ENCODE measurements around the gene CDKN2D. TPM values are rescaled to one million over a fixed set of nuclear protein-coding genes. Genes with fewer than 3 reads are reported as not detected.

The CDKN2D gene
- total RNA-seq, 2 experiments from 2014 or later: 83.3 to 84.0 TPM

GRCh38 chr19:10562609-10563008 lies 6.2 kb downstream of the CDKN2D start:
- intact Hi-C loops (cut with DNase I, micrococcal nuclease): no loop called here
- Histone ChIP-seq H3K27ac (ENCODE audit: low read depth in 1 of 2, low read length in 2 of 2) (no peak overlapping the region), H3K9me3 (ENCODE audit: control insufficient read depth in 1 of 2, insufficient read depth in 1 of 2, low read length in 2 of 2) (no peaks in the 10 kb centered on the region), H3K27me3 (ENCODE audit: control insufficient read depth in 1 of 2, insufficient read depth in 2 of 2, low read length in 2 of 2) (no peaks in the 10 kb centered on the region), H3K36me3 (ENCODE audit: insufficient read depth, low read length) (peaks cover 60% of the 10 kb centered on the region), H3K4me3 (ENCODE audit: low read length) (no peak overlapping the region), H3K4me1 (ENCODE audit: insufficient read depth, low read length) (peaks cover 46% of the 10 kb centered on the region)
- no peak for ATAC-seq (ENCODE audit: poor library complexity)
- ChIA-PET CTCF (no interaction called here), POLR2A (interaction anchor here (2.6 kb wide), 1 partner anchor 9 kb away, joined by 17 read pairs; no protein-coding TSS in a partner anchor)
- Mint-ChIP-seq H3K36me3 (ENCODE audit: low read depth) (peaks cover 75% of the 10 kb centered on the region), H3K9me3 (no peaks in the 10 kb centered on the region), H3K4me3 (no peak overlapping the region), H3K27ac (no peak overlapping the region), H3K27me3 (no peaks in the 10 kb centered on the region), H3K4me1 (ENCODE audit: low read depth) (peaks cover 31% of the 10 kb centered on the region)
- no peak for TF ChIP-seq CTCF (IDR thresholded peaks at IDR 0.05)
- DNase-seq: no peak

DNA sequence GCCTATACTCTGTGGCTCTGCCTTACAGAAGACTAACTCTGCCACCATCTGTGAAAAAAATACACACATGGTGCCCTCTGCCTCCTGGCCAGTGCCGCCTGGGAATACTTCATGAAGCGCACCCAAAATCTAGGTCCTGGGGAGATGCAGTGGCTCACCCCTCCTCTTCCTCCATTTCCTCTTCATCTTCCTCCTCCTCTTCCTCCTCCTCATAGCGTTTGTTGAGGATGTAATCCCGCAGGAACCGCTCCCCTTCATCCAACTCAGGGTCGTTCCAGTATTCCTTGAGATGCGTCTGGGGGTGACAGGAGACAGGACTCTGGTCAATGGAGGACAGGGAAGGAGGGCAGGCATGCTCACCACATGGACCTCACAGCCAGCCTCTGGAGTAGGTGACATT lies 8.6 kb downstream of the CDKN2D start:
- ChIA-PET CTCF (no interaction called here), POLR2A (no interaction called here)
- no peak for ATAC-seq (ENCODE audit: poor library complexity)
- Histone ChIP-seq H3K9me3 (ENCODE audit: control insufficient read depth in 1 of 2, insufficient read depth in 1 of 2, low read length in 2 of 2) (no peaks in the 10 kb centered on the region), H3K4me3 (ENCODE audit: low read length) (no peak overlapping the region), H3K27ac (ENCODE audit: low read depth in 1 of 2, low read length in 2 of 2) (no peak overlapping the region), H3K36me3 (ENCODE audit: insufficient read depth, low read length) (peaks cover 74% of the 10 kb centered on the region), H3K4me1 (ENCODE audit: insufficient read depth, low read length) (peaks cover 46% of the 10 kb centered on the region), H3K27me3 (ENCODE audit: control insufficient read depth in 1 of 2, insufficient read depth in 2 of 2, low read length in 2 of 2) (no peaks in the 10 kb centered on the region)
- intact Hi-C loops (cut with DNase I, micrococcal nuclease): no loop called here
- Mint-ChIP-seq H3K27me3 (no peaks in the 10 kb centered on the region), H3K4me1 (ENCODE audit: low read depth) (peaks cover 19% of the 10 kb centered on the region), H3K27ac (no peak overlapping the region), H3K36me3 (ENCODE audit: low read depth) (peaks cover 67% of the 10 kb centered on the region), H3K9me3 (no peaks in the 10 kb centered on the region), H3K4me3 (no peak overlapping the region)
- TF ChIP-seq CTCF (IDR thresholded peaks at IDR 0.05): no peak
- no peak for DNase-seq

DNA sequence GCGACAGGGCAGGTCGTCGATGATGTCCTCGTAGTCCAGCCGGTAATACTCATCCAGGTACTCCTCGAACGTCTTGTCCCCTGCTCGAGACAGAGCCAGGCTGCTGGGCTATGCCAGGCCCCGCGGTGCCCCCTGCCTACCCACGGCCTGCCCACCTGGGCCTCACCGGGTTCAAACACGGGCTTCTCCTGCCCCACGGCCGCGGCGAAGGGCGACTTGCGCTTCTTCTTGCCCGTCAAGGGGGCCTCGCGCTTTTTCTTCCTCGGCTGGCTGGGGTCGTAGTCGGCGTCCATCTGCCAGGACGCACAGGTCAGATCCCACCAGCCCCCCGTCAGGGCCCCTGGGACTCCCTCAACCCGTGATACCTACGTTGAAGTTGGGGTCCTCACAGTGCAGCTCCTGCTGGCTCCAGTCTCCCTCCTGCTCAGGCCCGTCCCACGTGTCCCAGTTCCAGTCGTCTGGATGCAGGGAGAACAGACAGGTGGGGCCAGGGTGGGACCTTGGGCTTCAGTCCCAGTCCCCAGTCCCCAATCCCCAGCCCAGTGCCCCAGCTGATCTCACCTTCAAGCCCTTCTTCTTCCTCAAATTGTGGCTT lies 11.1 kb downstream of the CDKN2D start:
- H3K4me3 Mint-ChIP-seq: no peak overlapping the region
- H3K27ac ChIP-seq (ENCODE audit: low read depth in 1 of 2, low read length in 2 of 2): no peak overlapping the region
- H3K27ac Mint-ChIP-seq: no peak overlapping the region
- peaks cover 52% of the 10 kb centered on the region for H3K4me1 ChIP-seq (ENCODE audit: insufficient read depth, low read length)
- H3K27me3 ChIP-seq (ENCODE audit: control insufficient read depth in 1 of 2, insufficient read depth in 2 of 2, low read length in 2 of 2): no peaks in the 10 kb centered on the region
- CTCF ChIA-PET: no interaction called here
- H3K27me3 Mint-ChIP-seq: no peaks in the 10 kb centered on the region
- ATAC-seq (ENCODE audit: poor library complexity): no peak
- TF ChIP-seq CTCF (IDR thresholded peaks at IDR 0.05): no peak
- intact Hi-C loops (cut with DNase I, micrococcal nuclease): no loop called here
- no peak for DNase-seq
- H3K9me3 ChIP-seq (ENCODE audit: control insufficient read depth in 1 of 2, insufficient read depth in 1 of 2, low read length in 2 of 2): no peaks in the 10 kb centered on the region
- H3K4me1 Mint-ChIP-seq (ENCODE audit: low read depth): peaks cover 35% of the 10 kb centered on the region
- H3K9me3 Mint-ChIP-seq: no peaks in the 10 kb centered on the region
- H3K4me3 ChIP-seq (ENCODE audit: low read length): no peak overlapping the region
- H3K36me3 ChIP-seq (ENCODE audit: insufficient read depth, low read length): peaks cover 85% of the 10 kb centered on the region
- H3K36me3 Mint-ChIP-seq (ENCODE audit: low read depth): peaks cover 81% of the 10 kb centered on the region
- POLR2A ChIA-PET: no interaction called here
